Trophoblast cell (in vitro differentiated cells and primary cell): ENCODE results near the gene SMYD4.

Source experiments
- DNase-seq, 2 donors: peaks; one replicate each; pipeline ENCODE4 v3.0.0-alpha.2; 2016
- H2AFZ ChIP-seq: 2 replicates; pipeline ENCODE4 v1.6.1; 2013; ENCODE audit warnings: low read length, moderate library complexity, mild to moderate bottlenecking; ENCODE audit not compliant: insufficient read depth, poor library complexity
- H2AK5ac ChIP-seq: 2 replicates; pipeline ENCODE4 v1.6.1; 2013; ENCODE audit warnings: mild to moderate bottlenecking, low read length
- H2BK120ac ChIP-seq: 2 replicates; pipeline ENCODE4 v1.6.1; 2013; ENCODE audit warnings: low read length, mild to moderate bottlenecking, moderate library complexity; ENCODE audit not compliant: insufficient read depth, poor library complexity
- H2BK12ac ChIP-seq: 2 replicates; pipeline ENCODE4 v1.6.1; 2013; ENCODE audit warnings: mild to moderate bottlenecking, low read length, moderate library complexity
- H2BK5ac ChIP-seq: 2 replicates; pipeline ENCODE4 v1.6.1; 2013; ENCODE audit warnings: low read length, low read depth, moderate library complexity, mild to moderate bottlenecking; ENCODE audit not compliant: poor library complexity
- H3K14ac ChIP-seq: 2 replicates; pipeline ENCODE4 v1.6.1; 2013; ENCODE audit warnings: mild to moderate bottlenecking, low read length
- H3K18ac ChIP-seq: 2 replicates; pipeline ENCODE4 v1.6.1; 2013; ENCODE audit warnings: mild to moderate bottlenecking, low read length
- H3K23ac ChIP-seq: 2 replicates; pipeline ENCODE4 v1.6.1; 2013; ENCODE audit warnings: low read length
- H3K27ac ChIP-seq: 2 replicates; pipeline ENCODE4 v1.5.1; 2013; ENCODE audit warnings: low read depth, mild to moderate bottlenecking, inconsistent platforms, low read length, moderate library complexity
- H3K27me3 ChIP-seq: 2 replicates; pipeline ENCODE4 v1.6.1; 2013; ENCODE audit warnings: inconsistent platforms, mild to moderate bottlenecking, low read length, moderate library complexity; ENCODE audit not compliant: insufficient read depth
- H3K36me3 ChIP-seq, 2 experiments: 1 replicate in 1 of 2; 2 replicates in 1 of 2; pipeline ENCODE4 v1.6.1; 2013; ENCODE audit warnings: low read length in 2 of 2, mild to moderate bottlenecking in 2 of 2, moderate library complexity in 1 of 2; ENCODE audit not compliant: insufficient read depth in 2 of 2, control insufficient read depth in 1 of 2
- H3K4ac ChIP-seq: 2 replicates; pipeline ENCODE4 v1.6.1; 2013; ENCODE audit warnings: low read depth, mild to moderate bottlenecking, low read length, moderate library complexity
- H3K4me1 ChIP-seq, 2 experiments: 1 replicate in 1 of 2; 2 replicates in 1 of 2; pipeline ENCODE4 v1.6.1; 2013; ENCODE audit warnings: low read length in 2 of 2, mild to moderate bottlenecking in 2 of 2, moderate library complexity in 1 of 2; ENCODE audit not compliant: insufficient read depth in 2 of 2, control insufficient read depth in 1 of 2
- H3K4me2 ChIP-seq: 2 replicates; pipeline ENCODE4 v1.6.1; 2013; ENCODE audit warnings: inconsistent platforms, mild to moderate bottlenecking, low read length, moderate library complexity
- H3K4me3 ChIP-seq: 2 replicates; pipeline ENCODE4 v1.5.1; 2013; ENCODE audit warnings: mild to moderate bottlenecking, low read depth, low read length, inconsistent platforms
- H3K79me1 ChIP-seq: one replicate; pipeline ENCODE4 v1.6.1; 2013; ENCODE audit warnings: low read length
- H3K79me2 ChIP-seq: 2 replicates; pipeline ENCODE4 v1.6.1; 2013; ENCODE audit warnings: low read length, mild to moderate bottlenecking; ENCODE audit not compliant: control insufficient read depth, insufficient read depth, poor library complexity
- H3K9ac ChIP-seq: 2 replicates; pipeline ENCODE4 v1.6.1; 2013; ENCODE audit warnings: mild to moderate bottlenecking, low read length
- H3K9me3 ChIP-seq: 2 replicates; pipeline ENCODE4 v1.6.1; 2013; ENCODE audit warnings: low read depth, mild to moderate bottlenecking, control low read depth, inconsistent platforms, low read length; ENCODE audit not compliant: insufficient read depth
- H4K12ac ChIP-seq: 2 replicates; pipeline ENCODE4 v1.6.1; 2013; ENCODE audit warnings: low read depth, mild to moderate bottlenecking, low read length, moderate library complexity
- H4K8ac ChIP-seq: 2 replicates; pipeline ENCODE4 v1.6.1; 2013; ENCODE audit warnings: low read depth, mild to moderate bottlenecking, low read length, moderate library complexity
- H4K91ac ChIP-seq: one replicate; pipeline ENCODE4 v1.6.1; 2013; ENCODE audit warnings: low read depth, mild to moderate bottlenecking, low read length, moderate library complexity
- WGBS: extraction: QIAGEN DNeasy Blood & Tissue Kit; methylation state at CpG from one replicate; pipeline ENCODE4 v1.1.7; 2013; ENCODE audit warnings: missing lambda C conversion rate; ENCODE audit not compliant: insufficient read length, insufficient coverage; ENCODE audit errors: extremely low coverage; 5-methylcytosine and 5-hydroxymethylcytosine counted together

Gene SMYD4

DNA sequence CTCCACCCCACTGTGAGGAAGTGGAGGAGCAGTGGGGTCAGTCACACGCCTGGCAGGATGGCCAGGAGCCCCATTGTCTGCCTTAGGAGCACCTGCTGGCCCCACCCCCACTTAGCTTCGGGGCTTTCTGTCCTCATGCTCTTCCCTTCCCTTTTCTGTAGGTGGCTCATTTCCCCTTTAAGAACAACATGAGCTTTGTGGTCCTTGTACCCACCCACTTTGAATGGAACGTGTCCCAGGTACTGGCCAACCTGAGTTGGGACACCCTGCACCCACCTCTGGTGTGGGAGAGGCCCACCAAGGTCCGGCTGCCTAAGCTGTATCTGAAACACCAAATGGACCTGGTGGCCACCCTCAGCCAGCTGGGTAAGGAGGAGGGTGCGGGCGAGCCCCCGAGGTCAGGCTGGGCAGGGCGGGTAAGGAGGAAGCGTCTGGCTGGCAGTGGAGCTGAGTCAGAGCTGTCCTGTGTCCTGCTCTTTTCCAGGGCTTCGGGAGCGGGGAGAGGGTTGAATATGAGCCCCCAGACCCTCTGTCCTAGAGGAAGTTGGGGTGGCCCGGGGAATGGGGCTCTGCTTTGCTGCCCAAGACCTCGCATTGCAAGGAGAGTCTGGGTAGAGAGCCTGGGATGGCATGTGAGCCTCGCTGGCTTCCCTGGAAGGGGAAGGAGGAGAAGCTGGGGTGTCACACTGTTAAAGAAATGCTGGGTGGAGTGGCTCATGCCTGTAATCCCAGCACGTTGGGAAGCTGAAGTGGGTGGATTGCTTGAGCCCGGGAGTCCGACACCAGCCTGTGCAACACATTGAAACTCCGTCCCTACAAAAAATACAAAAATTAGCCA lies 77.1 kb downstream of the SMYD4 start:
- Histone ChIP-seq H2AFZ (no peak overlapping the region), H2BK12ac (no peak overlapping the region), H3K9me3 (no peaks in the 10 kb centered on the region), H3K4me2 (no peak overlapping the region), H3K18ac (no peak overlapping the region), H3K14ac (no peak overlapping the region), H3K9ac (no peak overlapping the region), H3K4me1 (peaks cover 0 to 6% of the 10 kb centered on the region in 2 experiments), H3K4me3 (no peak overlapping the region), H2BK120ac (no peak overlapping the region), H3K27me3 (no peaks in the 10 kb centered on the region), H4K12ac (no peak overlapping the region), H4K91ac (no peak overlapping the region), H3K36me3 (no peaks in the 10 kb centered on the region), H4K8ac (no peak overlapping the region), H3K4ac (no peak overlapping the region), H3K79me1 (no peaks in the 10 kb centered on the region), H2AK5ac (no peak overlapping the region), H3K27ac (no peak overlapping the region), H2BK5ac (no peak overlapping the region), H3K79me2 (no peaks in the 10 kb centered on the region), H3K23ac (no peak overlapping the region)
- no peak for DNase-seq
- WGBS: no CpG with 5 or more reads among the region's 18 CpGs

GRCh38 chr17:1750628-1751027 lies 79.1 kb downstream of the SMYD4 start:
- Histone ChIP-seq H3K4ac (no peak overlapping the region), H2BK120ac (no peak overlapping the region), H3K79me2 (no peaks in the 10 kb centered on the region), H4K12ac (no peak overlapping the region), H3K4me3 (no peak overlapping the region), H3K9ac (no peak overlapping the region), H3K14ac (no peak overlapping the region), H2AFZ (no peak overlapping the region), H3K4me1 (peaks cover 0 to 6% of the 10 kb centered on the region in 2 experiments), H3K27me3 (no peaks in the 10 kb centered on the region), H3K36me3 (no peaks in the 10 kb centered on the region), H2AK5ac (no peak overlapping the region), H2BK12ac (no peak overlapping the region), H3K79me1 (no peaks in the 10 kb centered on the region), H4K91ac (no peak overlapping the region), H4K8ac (no peak overlapping the region), H3K4me2 (no peak overlapping the region), H3K27ac (no peak overlapping the region), H3K9me3 (no peaks in the 10 kb centered on the region), H2BK5ac (no peak overlapping the region), H3K18ac (no peak overlapping the region), H3K23ac (no peak overlapping the region)
- WGBS: no CpG with 5 or more reads among the region's 9 CpGs
- no peak for DNase-seq

DNA sequence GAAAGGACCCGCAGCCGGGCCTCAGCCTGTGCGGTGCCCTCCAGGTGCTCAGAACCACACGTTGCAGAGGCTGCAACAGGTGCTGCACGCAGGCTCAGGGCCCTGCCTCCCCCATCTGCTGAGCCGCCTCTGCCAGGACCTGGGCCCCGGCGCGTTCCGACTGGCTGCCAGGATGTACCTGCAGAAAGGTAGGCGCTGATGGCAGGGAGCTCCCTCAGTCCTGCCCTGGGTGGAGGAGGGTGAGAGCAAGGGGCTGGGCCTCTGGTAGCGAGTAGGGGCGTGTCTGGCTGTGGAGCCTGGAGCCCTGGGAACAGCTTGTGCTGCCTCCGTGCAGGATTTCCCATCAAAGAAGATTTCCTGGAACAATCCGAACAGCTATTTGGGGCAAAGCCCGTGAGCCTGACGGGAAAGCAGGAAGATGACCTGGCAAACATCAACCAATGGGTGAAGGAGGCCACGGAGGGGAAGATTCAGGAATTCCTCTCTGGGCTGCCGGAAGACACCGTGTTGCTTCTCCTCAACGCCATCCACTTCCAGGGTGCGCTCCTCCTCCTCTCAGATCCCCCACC lies 82.6 kb downstream of the SMYD4 start:
- no peak overlapping the region for H3K4ac ChIP-seq
- no peak overlapping the region for H2BK5ac ChIP-seq
- no peak overlapping the region for H3K23ac ChIP-seq
- H3K79me1 ChIP-seq: no peaks in the 10 kb centered on the region
- H3K4me2 ChIP-seq: no peak overlapping the region
- H3K4me1 ChIP-seq: peaks cover 0 to 3% of the 10 kb centered on the region in 2 experiments
- no peak overlapping the region for H2AK5ac ChIP-seq
- whole genome bisulfite sequencing: no CpG with 5 or more reads among the region's 22 CpGs
- H3K27ac ChIP-seq: no peak overlapping the region
- H4K91ac ChIP-seq: no peak overlapping the region
- no peaks in the 10 kb centered on the region for H3K36me3 ChIP-seq
- no peak overlapping the region for H3K4me3 ChIP-seq
- H3K14ac ChIP-seq: no peak overlapping the region
- no peaks in the 10 kb centered on the region for H3K79me2 ChIP-seq
- no peak overlapping the region for H4K8ac ChIP-seq
- H3K27me3 ChIP-seq: no peaks in the 10 kb centered on the region
- no peak overlapping the region for H2BK120ac ChIP-seq
- H4K12ac ChIP-seq: no peak overlapping the region
- no peak for DNase-seq
- H3K9ac ChIP-seq: no peak overlapping the region
- no peak overlapping the region for H2AFZ ChIP-seq
- H3K9me3 ChIP-seq: no peaks in the 10 kb centered on the region
- H3K18ac ChIP-seq: no peak overlapping the region
- H2BK12ac ChIP-seq: no peak overlapping the region

- H3K36me3 ChIP-seq: no peaks in the 10 kb centered on the region
- peaks cover 0 to 3% of the 10 kb centered on the region in 2 experiments for H3K4me1 ChIP-seq
- no peak overlapping the region for H3K18ac ChIP-seq
- H4K12ac ChIP-seq: no peak overlapping the region
- no peak overlapping the region for H3K14ac ChIP-seq
- H2AFZ ChIP-seq: no peak overlapping the region
- no peak overlapping the region for H3K4ac ChIP-seq
- H3K9me3 ChIP-seq: peaks cover 3% of the 10 kb centered on the region
- no peak overlapping the region for H2BK12ac ChIP-seq
- H4K8ac ChIP-seq: no peak overlapping the region
- H3K9ac ChIP-seq: no peak overlapping the region
- H3K27me3 ChIP-seq: no peaks in the 10 kb centered on the region
- H4K91ac ChIP-seq: no peak overlapping the region
- no peaks in the 10 kb centered on the region for H3K79me1 ChIP-seq
- DNase-seq: no peak
- WGBS: no CpG with 5 or more reads among the region's 12 CpGs
- H2BK120ac ChIP-seq: no peak overlapping the region
- H3K4me3 ChIP-seq: no peak overlapping the region
- no peak overlapping the region for H2BK5ac ChIP-seq
- no peaks in the 10 kb centered on the region for H3K79me2 ChIP-seq
- no peak overlapping the region for H3K4me2 ChIP-seq
- no peak overlapping the region for H3K27ac ChIP-seq
- H2AK5ac ChIP-seq: no peak overlapping the region
- H3K23ac ChIP-seq: no peak overlapping the region
These were observed 84.1 kb downstream of the SMYD4 start for GRCh38 chr17:1745513-1746020.
